CD4-positive, alpha-beta T cell treated with Interleukin-17A for 4 hours (primary cell): ENCODE results near the gene ZBTB5.
"Not testable (repeated sequence)": the region's sequence is repeated elsewhere in the genome, so short reads cannot be mapped to it uniquely, and the experiment has no call there.

Experiments
- DNase-seq: peaks from one replicate; pipeline ENCODE4 v3.0.0-alpha.2; 2020; ENCODE audit warnings: mixed read lengths

The ZBTB5 gene

GRCh38 chr9:37449862-37450632 is 15.2 kb downstream of the ZBTB5 start:
- DNase-seq: no peak

DNA sequence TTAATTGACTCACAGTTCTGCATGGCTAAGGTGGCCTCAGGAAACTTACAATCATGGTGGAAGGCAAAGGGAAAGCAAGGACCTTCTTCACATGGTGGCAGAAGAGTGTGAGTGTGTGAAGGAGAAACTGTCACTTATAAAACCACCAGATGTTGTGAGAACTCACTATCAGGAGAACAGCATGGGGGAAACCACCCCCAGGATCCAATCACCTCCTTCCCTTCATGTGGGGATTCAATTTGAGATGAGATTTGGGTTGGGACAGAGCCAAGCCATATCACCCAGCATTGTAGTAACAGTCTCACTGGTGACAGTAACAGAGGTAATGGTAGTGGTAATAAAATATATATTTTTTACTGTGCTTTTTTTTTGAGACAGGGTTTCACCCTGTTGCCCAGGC is 18.1 kb downstream of the ZBTB5 start:
- no peak for DNase-seq

DNA sequence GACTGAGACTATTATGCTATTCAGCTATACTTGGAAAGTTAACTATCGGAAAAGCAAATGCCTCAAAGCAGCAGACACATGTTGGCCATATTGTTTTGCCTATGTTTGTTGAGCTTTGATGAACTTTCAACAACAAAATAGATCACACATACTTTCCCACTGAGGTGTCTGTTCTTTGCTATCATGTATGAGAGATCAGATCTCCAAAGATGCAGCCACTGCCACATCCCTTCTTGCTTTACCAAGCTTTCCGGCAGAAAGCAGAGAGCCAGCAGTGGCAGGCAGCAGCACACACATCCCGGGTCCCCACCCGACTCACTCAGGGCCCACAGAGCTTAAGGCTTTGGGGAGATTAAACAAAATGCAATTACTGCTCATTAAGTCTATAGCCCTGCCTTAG is 18.8 kb downstream of the ZBTB5 start:
- no peak for DNase-seq

GRCh38 chr9:37445832-37446231 is 19.4 kb downstream of the ZBTB5 start:
- no peak for DNase-seq

GRCh38 chr9:37444890-37445289 is 20.4 kb downstream of the ZBTB5 start:
- no peak for DNase-seq

GRCh38 chr9:37443566-37443965 is 21.7 kb downstream of the ZBTB5 start:
- no peak for DNase-seq

GRCh38 chr9:37442556-37442955 is 22.7 kb downstream of the ZBTB5 start:
- DNase-seq: no peak

GRCh38 chr9:37441776-37442370 is 23.4 kb downstream of the ZBTB5 start:
- no peak for DNase-seq

DNA sequence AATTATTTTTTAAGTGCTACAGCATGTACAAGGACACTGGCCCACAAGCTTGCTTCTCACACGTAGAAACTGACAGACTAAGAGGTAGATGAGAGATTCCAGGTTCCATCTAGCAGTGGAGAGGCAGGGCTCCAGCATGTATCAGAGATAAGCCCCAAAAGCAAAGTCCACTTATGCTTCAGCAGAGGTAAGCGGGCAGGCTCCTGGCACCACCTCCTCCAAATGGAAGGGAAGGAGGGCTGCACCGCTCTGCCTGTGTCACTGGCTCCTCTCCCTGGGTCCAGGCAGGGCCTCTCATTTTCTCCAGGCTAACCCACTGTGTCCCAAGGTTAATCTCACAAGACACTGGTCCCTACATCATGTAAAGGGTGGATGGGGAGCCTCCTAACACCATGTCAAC is 26.9 kb downstream of the ZBTB5 start:
- no peak for DNase-seq

GRCh38 chr9:37437621-37438020 is 27.6 kb downstream of the ZBTB5 start:
- DNase-seq: no peak

- no peak for DNase-seq
Observed at GRCh38 chr9:37437010-37437409, 28.2 kb downstream of the ZBTB5 start.

DNA sequence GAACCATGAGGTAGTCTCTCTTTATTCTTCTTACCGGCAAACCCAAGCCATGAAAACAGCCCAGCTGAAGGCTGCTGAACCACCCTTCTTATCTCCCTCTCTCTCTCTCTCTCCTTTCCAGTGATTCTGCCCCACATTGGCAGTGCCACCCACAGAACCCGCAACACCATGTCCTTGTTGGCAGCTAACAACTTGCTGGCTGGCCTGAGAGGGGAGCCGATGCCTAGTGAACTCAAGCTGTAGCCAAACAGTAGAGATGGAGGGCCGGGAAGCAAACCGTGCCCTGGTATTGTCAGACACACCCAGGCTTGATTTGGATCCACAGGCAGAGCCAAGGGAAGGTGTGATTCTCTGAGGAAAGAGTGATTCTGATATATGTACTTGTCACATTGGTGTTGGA is 28.7 kb downstream of the ZBTB5 start:
- no peak for DNase-seq

GRCh38 chr9:37433867-37434371 is 31.3 kb downstream of the ZBTB5 start:
- no peak for DNase-seq

- DNase-seq: no peak
Observed at GRCh38 chr9:37432020-37432419, 33.2 kb downstream of the ZBTB5 start.

GRCh38 chr9:37430841-37431597 is 34.2 kb downstream of the ZBTB5 start:
- no peak for DNase-seq

- DNase-seq: no peak
Observed at GRCh38 chr9:37429441-37430285, 35.6 kb downstream of the ZBTB5 start.

- DNase-seq: no peak
Observed at GRCh38 chr9:37428345-37428744, 36.9 kb downstream of the ZBTB5 start.

- no peak for DNase-seq
Observed at GRCh38 chr9:37426846-37427245, 38.4 kb downstream of the ZBTB5 start.

- not testable (repeated sequence) for DNase-seq
Observed at GRCh38 chr9:37426431-37426830, 38.8 kb downstream of the ZBTB5 start.

- no peak for DNase-seq
Observed at GRCh38 chr9:37425298-37425752, 39.9 kb downstream of the ZBTB5 start.

- DNase-seq: no peak
Observed at GRCh38 chr9:37424686-37425297, 40.5 kb downstream of the ZBTB5 start.

DNA sequence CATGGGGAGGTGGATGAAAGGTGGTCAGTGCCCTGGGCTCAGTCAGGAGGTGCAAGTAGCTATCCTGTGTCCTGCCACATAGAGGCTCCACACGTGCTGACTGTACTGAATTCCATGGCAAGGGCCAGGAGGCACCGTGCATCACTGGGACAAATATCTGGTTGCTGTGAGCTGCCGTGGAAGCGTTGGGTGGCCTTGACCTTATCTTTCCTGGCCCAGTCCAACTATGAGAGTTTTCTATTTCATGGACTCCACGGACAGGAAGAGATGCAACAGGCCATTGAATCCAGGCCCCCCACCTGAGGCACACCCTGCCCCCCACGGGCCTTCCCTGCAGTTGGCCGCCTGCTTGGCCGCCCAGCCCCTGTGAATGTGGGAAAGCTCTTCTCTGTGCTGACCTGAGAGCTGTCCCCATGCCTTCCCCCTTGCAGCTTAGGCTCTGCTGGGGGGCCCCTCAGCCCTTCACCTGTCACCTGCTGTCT is 41.0 kb downstream of the ZBTB5 start:
- DNase-seq: no peak
